GM18502 (cell line): ENCODE data around the gene S1PR1.

ENCODE experiments used
- ATAC-seq: cut with Tn5 transposase; IDR thresholded peaks from one replicate; pipeline ENCODE4 v1.9.1; 2021; ENCODE audit warnings: mild to moderate bottlenecking; ENCODE audit not compliant: unreplicated experiment, poor library complexity

Gene S1PR1

GRCh38 chr1:101244842-101245241 lies 8.0 kb downstream of the S1PR1 start:
- no peak for ATAC-seq

DNA sequence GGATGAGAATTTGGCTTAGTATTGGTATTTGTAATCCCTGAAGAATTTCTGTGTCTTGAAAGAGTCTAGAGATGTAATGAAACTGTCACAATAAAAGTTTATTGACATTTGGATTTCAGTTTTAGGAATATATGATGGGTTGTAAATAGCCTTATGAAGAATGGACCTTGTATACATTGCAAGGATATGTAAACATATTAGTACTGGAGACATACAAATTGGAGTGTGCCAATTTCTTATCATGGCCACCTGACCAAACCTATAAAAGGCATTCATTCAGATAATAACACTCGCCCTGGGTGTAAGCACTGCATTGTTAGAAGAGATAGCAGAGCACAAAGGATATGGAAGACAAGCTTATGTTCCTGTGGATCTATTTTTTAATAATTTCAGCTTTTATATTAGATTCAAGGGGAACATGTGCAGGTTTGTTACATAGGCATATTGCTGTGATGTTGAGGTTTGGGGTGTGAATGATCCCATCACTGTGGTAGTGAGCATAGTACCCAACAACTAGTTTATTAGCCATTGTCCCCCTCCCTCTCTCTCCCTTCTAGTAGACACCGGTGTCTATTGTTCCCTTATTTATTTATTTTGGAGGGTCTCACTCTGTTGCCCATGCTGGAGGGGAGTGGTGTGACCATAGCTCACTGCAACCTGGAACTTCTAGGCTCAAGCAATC lies 8.6 kb downstream of the S1PR1 start:
- no peak for ATAC-seq

GRCh38 chr1:101247404-101248287 lies 10.8 kb downstream of the S1PR1 start:
- ATAC-seq, result peak; percentile 96

DNA sequence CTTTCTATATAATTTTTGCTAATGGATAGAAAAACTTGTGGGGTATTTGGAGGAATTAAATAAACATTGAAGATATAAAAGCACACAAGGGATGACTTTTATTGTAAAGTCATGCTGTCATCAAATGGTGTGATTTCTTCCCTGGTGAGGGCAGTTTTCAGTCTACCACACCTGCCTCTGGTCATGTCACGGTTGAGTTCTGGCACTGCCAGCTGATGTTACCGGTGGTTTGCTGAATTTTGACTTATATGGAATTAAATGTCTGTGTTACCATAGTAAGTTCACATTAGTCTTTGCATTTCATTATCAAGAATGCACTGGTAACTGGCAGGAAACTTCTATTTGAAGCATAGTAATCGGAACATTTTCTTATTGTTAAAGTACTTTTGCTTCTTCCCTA lies 13.4 kb downstream of the S1PR1 start:
- no peak for ATAC-seq

DNA sequence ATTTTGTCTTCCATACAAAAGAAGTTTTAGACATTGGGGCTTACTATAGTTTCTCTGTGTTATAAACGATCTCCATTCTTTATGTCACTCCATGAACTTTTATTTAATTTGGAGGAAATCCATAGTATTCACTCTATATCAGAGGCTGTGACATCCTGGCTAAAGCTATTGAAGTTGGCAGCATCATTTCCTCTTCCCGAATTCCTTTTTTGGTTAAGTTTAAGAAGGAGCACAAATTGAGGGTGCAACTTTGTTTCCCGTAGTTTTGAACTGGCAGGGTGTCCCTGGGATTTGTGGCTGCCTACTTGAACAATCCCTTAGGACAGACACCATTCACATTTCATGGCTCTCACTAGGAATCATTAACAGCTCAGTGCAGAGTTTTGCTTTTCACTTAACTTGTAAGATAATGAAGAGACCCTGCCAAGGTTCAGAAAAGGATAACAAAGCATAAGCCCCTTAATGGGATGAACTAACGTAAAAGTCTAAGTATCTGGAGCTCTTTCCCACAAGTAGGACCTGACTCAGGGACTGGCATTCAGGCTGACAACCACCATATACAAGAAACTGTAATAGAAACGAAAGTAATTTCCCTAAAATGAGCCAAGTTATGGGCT lies 13.9 kb downstream of the S1PR1 start:
- no peak for ATAC-seq

DNA sequence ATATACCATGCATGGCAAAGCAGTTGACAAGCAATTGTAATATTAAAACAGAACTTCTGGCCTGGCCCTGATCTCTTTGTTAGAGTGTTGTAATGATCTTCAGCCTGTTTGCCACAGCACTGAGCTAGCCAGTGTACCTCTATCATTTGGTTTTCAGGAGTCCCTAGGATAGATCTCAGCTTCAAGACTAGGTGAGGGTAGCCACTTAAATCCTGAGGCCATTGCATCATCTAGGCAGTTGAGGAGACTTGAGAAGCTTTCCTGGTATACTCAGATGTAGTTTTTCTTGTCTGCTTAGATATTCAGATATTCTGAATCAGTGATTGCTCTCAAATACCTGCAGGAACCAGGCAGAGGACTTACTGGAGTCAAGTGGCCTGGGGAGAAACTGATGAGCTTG lies 14.7 kb downstream of the S1PR1 start:
- ATAC-seq, result no peak

- ATAC-seq, result no peak
Observed at GRCh38 chr1:101253976-101254674, 17.3 kb downstream of the S1PR1 start.

GRCh38 chr1:101257500-101258325 lies 20.9 kb downstream of the S1PR1 start:
- peak; percentile 88 for ATAC-seq

GRCh38 chr1:101259744-101260148 lies 22.9 kb downstream of the S1PR1 start:
- ATAC-seq, result no peak

- no peak for ATAC-seq
Observed at GRCh38 chr1:101260556-101261350, 23.9 kb downstream of the S1PR1 start.

- no peak for ATAC-seq
Observed at GRCh38 chr1:101261623-101262022, 24.8 kb downstream of the S1PR1 start.

DNA sequence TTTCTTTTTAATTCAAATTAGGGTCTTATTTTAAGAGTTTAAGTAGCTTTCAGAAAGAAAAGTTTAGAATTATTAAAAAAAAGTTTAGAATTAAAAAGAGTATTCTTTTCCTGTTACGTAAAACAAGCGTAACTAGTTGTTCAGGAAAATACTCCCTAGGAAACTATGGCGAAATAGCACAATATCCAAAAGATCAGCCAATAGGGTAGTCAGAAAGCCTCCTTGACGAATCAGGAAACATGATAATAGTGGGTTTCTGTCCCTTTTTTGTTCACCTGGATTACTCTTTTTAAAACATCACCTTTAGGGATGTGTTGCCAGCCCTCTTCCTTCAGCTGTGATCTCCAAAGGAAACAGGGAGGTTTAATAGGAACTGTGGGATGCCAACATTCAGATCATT lies 25.2 kb downstream of the S1PR1 start:
- no peak for ATAC-seq

DNA sequence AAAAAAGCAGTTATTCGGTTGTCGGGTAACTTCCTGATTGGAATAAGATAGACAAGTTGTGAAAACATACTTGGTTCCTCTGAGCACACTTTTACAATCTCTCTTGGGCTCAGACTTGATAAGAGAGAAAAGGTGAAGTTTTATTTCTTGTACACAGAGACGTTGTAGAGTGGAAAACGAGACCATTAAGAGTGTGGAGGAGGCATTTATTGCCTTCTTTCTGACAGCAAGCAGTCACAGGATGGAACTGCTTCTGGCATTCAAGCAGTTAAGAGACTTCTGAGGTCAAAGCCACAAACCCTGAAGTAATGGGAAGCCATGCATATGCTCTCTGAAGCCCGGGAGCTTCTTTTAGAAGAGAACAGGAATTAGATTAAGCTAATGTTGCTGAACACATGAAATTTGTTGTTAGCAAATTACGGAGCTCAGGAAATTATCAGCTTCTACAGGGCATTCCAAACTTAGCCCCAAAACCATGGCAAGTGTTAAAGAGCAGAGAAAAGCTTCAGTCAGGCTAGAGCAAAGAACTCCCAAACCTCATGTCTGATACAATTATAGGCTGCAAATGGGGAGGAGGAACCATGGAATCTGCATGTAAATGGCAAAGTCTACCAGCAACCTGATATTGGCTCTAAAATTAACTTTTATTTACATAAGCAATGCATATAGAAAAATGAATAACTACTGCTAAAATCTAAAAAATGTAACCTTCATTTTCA lies 26.0 kb downstream of the S1PR1 start:
- peak; percentile 49 for ATAC-seq

DNA sequence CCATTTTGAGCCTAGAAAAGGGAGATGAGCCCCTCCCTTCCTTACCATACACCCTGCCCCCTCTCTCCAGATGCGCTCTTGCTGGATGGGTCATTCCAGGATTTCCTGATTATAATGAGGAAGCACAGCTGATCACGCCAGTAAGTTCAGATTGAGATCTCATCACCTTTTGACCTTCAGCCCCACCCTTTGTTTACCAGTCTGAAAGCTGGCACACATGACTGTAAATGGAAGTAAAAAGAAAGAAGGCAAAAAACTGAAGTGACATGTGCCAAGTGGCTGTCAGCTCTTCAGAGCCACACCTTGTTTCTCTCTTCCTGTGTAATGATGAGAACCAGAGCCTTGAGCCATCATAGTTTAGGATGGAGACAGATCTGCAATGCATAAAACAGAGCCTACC lies 27.9 kb downstream of the S1PR1 start:
- no peak for ATAC-seq

DNA sequence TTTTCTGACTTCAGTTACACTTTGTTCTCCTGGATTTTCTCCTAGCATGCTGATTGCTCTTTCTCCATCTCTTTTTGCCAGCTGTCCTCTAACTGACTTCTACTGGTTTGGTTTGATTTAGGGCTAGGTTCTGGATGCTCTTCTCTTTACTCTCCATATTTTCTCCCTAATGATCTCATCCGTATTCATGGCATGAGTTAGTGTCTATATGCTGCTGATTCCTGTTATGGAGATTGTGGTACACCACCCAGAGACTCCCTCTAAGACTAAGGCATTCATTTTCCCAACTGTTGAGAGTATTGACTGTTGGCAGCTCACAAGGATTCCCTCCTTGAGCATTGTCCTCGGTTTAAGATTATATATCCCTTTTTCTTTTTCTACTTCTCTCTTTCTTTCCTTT lies 28.9 kb downstream of the S1PR1 start:
- ATAC-seq, result no peak

GRCh38 chr1:101267082-101267481 lies 30.3 kb downstream of the S1PR1 start:
- no peak for ATAC-seq

DNA sequence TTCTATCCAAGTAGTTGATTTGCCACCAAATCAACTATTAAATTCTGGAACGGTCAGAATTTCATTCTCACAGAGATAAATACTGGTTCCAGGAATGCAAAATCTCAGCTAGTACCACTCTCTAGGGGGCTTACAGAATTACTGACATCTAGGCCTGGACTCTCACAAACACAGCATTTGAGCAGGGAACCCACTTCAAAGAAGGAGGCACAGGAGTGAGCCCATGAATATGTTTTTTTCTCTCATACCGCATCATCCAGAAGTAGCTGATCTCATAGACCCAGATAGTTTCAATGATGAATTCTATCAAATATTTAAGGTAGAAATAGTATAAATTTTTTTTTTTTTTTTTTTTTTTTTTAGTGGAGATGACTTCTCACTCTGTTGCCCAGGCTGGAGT lies 32.1 kb downstream of the S1PR1 start:
- no peak for ATAC-seq

GRCh38 chr1:101275672-101276071 lies 38.9 kb downstream of the S1PR1 start:
- no peak for ATAC-seq
